A549 (cell line): Measurements from ENCODE around the gene RHBDD3. TPM values are rescaled to one million over a fixed set of nuclear protein-coding genes. Genes with fewer than 3 reads are reported as not detected.

Experiments used
- ATAC-seq, 2 experiments: fragments of 200-7000 bp in 1 of 2; fragments of >200 bp in 1 of 2; cut with Nextera tagmentation in 1 of 2; cut with Tn5 transposase in 1 of 2; 3 replicates each; pipeline versions ENCODE4 v1.8.0 to v1.9.1; 2018 to 2020; ENCODE audit warnings: mild to moderate bottlenecking in 1 of 2, moderate library complexity in 1 of 2
- CTCF ChIA-PET: fragments of 300-600 bp; sonication (Branson Sonifier 250); formaldehyde crosslinking; extraction: SDS; loops from one replicate; lab custom pipeline; 2021; ENCODE audit warnings: antibody characterized with exemption, inconsistent platforms; lab: Yijun Ruan, JAX
- POLR2A ChIA-PET: fragments of 350-600 bp; formaldehyde crosslinking; extraction: SDS; loops from one replicate; lab custom pipeline; 2021; ENCODE audit warnings: antibody characterized with exemption, inconsistent platforms; lab: Yijun Ruan, JAX
- DNase-seq, 2 experiments: peaks; one replicate each; pipeline versions ENCODE4 v3.0.0 to v3.0.0-alpha.2; 2011 to 2016; ENCODE audit warnings: low read depth in 1 of 2, low spot score in 1 of 2
- FAIRE-seq: peaks from 2 replicates; lab custom pipeline; 2011; peaks lifted over from hg19 to GRCh38; lab: Jason Lieb, UNC
- H3K27ac ChIP-seq, 2 experiments: fragments of >200 bp; sonication (Bioruptor Twin); formaldehyde crosslinking; 3 replicates each; pipeline ENCODE4 v1.5.1; 2016 to 2017
- H3K4me1 ChIP-seq: fragments of >200 bp; sonication (Bioruptor Twin); formaldehyde crosslinking; 3 replicates; pipeline ENCODE4 v1.6.1; 2016
- H3K4me2 ChIP-seq: fragments of >200 bp; sonication (Bioruptor Twin); formaldehyde crosslinking; 3 replicates; pipeline ENCODE4 v1.6.1; 2016
- H3K4me3 ChIP-seq: fragments of >200 bp; sonication (Bioruptor Twin); formaldehyde crosslinking; 3 replicates; pipeline ENCODE4 v1.5.1; 2016
- H3K9me3 ChIP-seq: fragments of >200 bp; sonication (Bioruptor Twin); formaldehyde crosslinking; 3 replicates; pipeline ENCODE4 v1.6.1; 2016
- CBX2 ChIP-seq: fragments of 200-600 bp; sonication (generic); IDR thresholded peaks from 2 replicates; pipeline ENCODE4 v1.6.1; 2016; ENCODE audit warnings: low read depth, mild to moderate bottlenecking, borderline replicate concordance
- CHD4 ChIP-seq: fragments of 200-600 bp; sonication (generic); IDR thresholded peaks from 2 replicates; pipeline ENCODE4 v1.6.1; 2016; ENCODE audit warnings: antibody characterized with exemption, mild to moderate bottlenecking, borderline replicate concordance
- FOSB ChIP-seq: fragments of 250-450 bp; sonication (Bioruptor Pico); IDR thresholded peaks from 2 replicates; pipeline ENCODE4 v1.5.0; 2020; ENCODE audit warnings: mild to moderate bottlenecking, moderate library complexity
- HOXB13 ChIP-seq: fragments of 250-450 bp; sonication (Bioruptor Pico); IDR thresholded peaks from 2 replicates; pipeline ENCODE4 v1.5.0; 2020; ENCODE audit warnings: low read depth, mild to moderate bottlenecking, moderate library complexity
- JUN ChIP-seq, 2 experiments: fragments of >200 bp; sonication (Bioruptor Twin); formaldehyde crosslinking; IDR thresholded peaks; 2 replicates in 1 of 2; 3 replicates in 1 of 2; pipeline ENCODE4 v1.6.1; 2016 to 2017
- JUNB ChIP-seq: fragments of >200 bp; sonication (Bioruptor Twin); formaldehyde crosslinking; IDR thresholded peaks from 2 replicates; pipeline ENCODE4 v1.6.1; 2016
- MAZ ChIP-seq: fragments of 150-350 bp; IDR thresholded peaks from 2 replicates; pipeline ENCODE4 v1.6.1; 2014; ENCODE audit warnings: antibody characterized with exemption, low read depth, low read length, borderline replicate concordance
- SMC3 ChIP-seq: fragments of >200 bp; sonication (Bioruptor Twin); formaldehyde crosslinking; IDR thresholded peaks from 3 replicates; pipeline ENCODE4 v1.6.1; 2018; ENCODE audit warnings: inconsistent platforms
- SREBF2 ChIP-seq: fragments of 450-650 bp; IDR thresholded peaks from 2 replicates; pipeline ENCODE4 v1.6.1; 2014; ENCODE audit warnings: mild to moderate bottlenecking, moderate library complexity
- TFCP2L1 ChIP-seq: fragments of 250-450 bp; sonication (Bioruptor Pico); IDR thresholded peaks from 2 replicates; pipeline ENCODE4 v1.5.0; 2021; ENCODE audit warnings: mild to moderate bottlenecking
- TP53 ChIP-seq: fragments of 250-450 bp; sonication (Bioruptor Pico); IDR thresholded peaks from 2 replicates; pipeline ENCODE4 v1.5.0; 2021; ENCODE audit warnings: mild to moderate bottlenecking, moderate library complexity
- ZFP36 ChIP-seq: fragments of 450-650 bp; IDR thresholded peaks from 2 replicates; pipeline ENCODE4 v1.6.1; 2014; ENCODE audit warnings: borderline replicate concordance; ENCODE audit not compliant: partially characterized antibody
- WGBS: methylation state at CpG from one replicate; pipeline ENCODE4 v1.1.6; 2017; ENCODE audit errors: missing lambda C conversion rate; 5-methylcytosine and 5-hydroxymethylcytosine counted together
- polyA plus RNA-seq, 4 experiments: library from polyadenylated mRNA; depleted of rRNA in 3 of 4; stranded (reverse); fragments of >200 nt; fragmentation: RNase III in 1 of 4; extraction: RNeasy Plus Mini Kit Qiagen cat#74134 plus additional on column Dnase treatment in 1 of 4; gene quantifications; 2 replicates in 3 of 4; 3 replicates in 1 of 4; pipeline ENCODE4 v1.2.3, GENCODE V29; 2011 to 2017
- TF ChIP-seq, protein P1 (sequence below): IDR thresholded peaks from 2 replicates; pipeline ENCODE4 v1.6.1; 2012
- TF ChIP-seq, protein P2 (sequence below): IDR thresholded peaks from 2 replicates; pipeline ENCODE4 v1.6.1; 2012; ENCODE audit warnings: low read depth, borderline replicate concordance
- TF ChIP-seq, protein P3 (sequence below): IDR thresholded peaks from 2 replicates; pipeline ENCODE4 v1.6.1; 2012
- TF ChIP-seq, protein P4 (sequence below): fragments of >200 bp; sonication (Bioruptor Twin); formaldehyde crosslinking; IDR thresholded peaks from 3 replicates; pipeline ENCODE4 v1.5.1; 2016
- TF ChIP-seq, protein P5 (sequence below): fragments of 250-450 bp; sonication (Bioruptor Pico); IDR thresholded peaks from 2 replicates; pipeline ENCODE4 v1.5.0; 2020; ENCODE audit warnings: low read depth, mild to moderate bottlenecking, moderate library complexity
- TF ChIP-seq, protein P6 (sequence below): fragments of 250-450 bp; sonication (Bioruptor Pico); IDR thresholded peaks from 2 replicates; pipeline ENCODE4 v1.5.0; 2021; ENCODE audit warnings: mild to moderate bottlenecking, moderate library complexity, borderline replicate concordance
- TF ChIP-seq, protein P7 (sequence below): fragments of 450-650 bp; IDR thresholded peaks from 2 replicates; pipeline ENCODE4 v1.6.1; 2014; ENCODE audit warnings: antibody characterized with exemption

The RHBDD3 gene
- polyA plus RNA-seq, 2 of the 4 experiments (the other 2 are of a cell fraction) = 10.2 to 20.8 TPM

DNA sequence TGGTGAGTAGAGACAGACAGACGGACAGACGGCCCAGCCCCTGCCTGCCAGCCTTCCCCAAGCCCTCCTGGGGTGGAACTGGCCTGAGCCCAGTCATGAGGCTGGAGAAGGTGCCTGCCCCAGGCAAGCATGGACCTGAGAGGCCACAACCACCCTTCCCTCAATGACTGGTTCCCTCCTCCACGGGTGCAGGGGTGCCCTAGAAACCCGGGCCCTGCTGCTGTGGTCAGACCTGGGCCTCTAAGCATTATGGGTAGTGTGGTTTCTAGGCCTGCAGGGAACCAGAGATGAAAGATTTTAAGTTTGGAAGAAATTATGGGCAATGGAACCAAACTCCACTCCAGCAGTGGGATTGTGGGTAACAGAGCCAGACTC lies 13.5 kb downstream of the RHBDD3 start:
- no peak for ATAC-seq
- CTCF ChIA-PET = interaction anchor here (1.6 to 4.5 kb wide), 2 partner anchors 9 to 11 kb away, joined by 5 to 42 read pairs; no protein-coding TSS in a partner anchor
- DNase-seq = no peak
- Histone ChIP-seq H3K4me3 (no peak overlapping the region), H3K4me1 (no peaks in the 10 kb centered on the region), H3K27ac (no peak overlapping the region), H3K4me2 (no peak overlapping the region), H3K9me3 (no peaks in the 10 kb centered on the region)
- WGBS = 50% methylated on average over 2 of the region's 4 CpGs
- TF ChIP-seq, protein P1, sequence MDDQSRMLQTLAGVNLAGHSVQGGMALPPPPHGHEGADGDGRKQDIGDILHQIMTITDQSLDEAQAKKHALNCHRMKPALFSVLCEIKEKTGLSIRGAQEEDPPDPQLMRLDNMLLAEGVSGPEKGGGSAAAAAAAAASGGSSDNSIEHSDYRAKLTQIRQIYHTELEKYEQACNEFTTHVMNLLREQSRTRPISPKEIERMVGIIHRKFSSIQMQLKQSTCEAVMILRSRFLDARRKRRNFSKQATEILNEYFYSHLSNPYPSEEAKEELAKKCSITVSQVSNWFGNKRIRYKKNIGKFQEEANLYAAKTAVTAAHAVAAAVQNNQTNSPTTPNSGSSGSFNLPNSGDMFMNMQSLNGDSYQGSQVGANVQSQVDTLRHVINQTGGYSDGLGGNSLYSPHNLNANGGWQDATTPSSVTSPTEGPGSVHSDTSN = no peak
- POLR2A ChIA-PET = no interaction called here
- FAIRE-seq = no peak

DNA sequence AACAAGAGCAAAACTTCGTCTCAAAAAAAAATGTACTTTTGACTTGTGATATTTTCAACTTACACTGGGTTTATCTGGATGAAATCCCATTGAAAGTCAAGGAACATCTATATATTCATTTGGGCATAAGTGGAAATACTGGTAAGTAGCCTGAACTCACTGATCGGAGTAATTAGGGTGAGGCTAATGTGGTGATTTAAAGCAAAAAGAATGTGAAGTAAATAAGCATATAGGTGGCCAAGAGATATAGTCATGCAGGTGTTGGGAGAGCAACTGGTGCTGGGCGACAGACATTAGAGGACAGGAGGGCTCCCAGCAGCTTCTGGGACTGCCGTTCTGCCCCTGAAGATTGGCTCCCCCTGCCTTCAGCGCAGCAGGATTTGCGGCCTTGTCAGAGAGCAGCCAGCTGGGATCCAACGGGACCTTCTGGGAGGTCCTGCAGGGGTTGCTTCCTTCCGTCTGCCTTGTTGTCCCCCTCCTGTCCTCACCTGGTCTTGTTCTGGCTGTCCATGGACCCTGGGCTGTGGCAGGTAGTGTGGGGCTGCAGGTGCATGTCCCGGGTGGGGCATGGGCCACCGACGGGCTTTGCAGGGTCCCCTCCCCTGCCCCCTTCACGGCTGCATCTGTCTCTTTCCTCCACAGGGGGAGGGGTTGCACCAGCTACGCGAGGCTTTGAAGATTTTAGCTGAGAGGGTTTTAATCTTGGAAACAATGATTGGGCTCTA lies 14.1 kb downstream of the RHBDD3 start:
- ATAC-seq = no peak
- H3K27ac ChIP-seq = no peak overlapping the region
- no peak overlapping the region for H3K4me2 ChIP-seq
- WGBS = 78% methylated on average over 8 of the region's 14 CpGs
- DNase-seq = no peak
- TF ChIP-seq TFCP2L1 (CRISPR knock-in tag) = no peak
- no peak for TF ChIP-seq FOSB (CRISPR knock-in tag)
- TF ChIP-seq CHD4 = no peak
- TF ChIP-seq, protein P2, sequence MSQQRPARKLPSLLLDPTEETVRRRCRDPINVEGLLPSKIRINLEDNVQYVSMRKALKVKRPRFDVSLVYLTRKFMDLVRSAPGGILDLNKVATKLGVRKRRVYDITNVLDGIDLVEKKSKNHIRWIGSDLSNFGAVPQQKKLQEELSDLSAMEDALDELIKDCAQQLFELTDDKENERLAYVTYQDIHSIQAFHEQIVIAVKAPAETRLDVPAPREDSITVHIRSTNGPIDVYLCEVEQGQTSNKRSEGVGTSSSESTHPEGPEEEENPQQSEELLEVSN = no peak
- no peak for FAIRE-seq
- ChIA-PET CTCF (interaction anchor here (1.6 to 4.5 kb wide), 2 partner anchors 8 to 10 kb away, joined by 5 to 42 read pairs; no protein-coding TSS in a partner anchor), POLR2A (no interaction called here)
- H3K4me1 ChIP-seq = no peaks in the 10 kb centered on the region
- no peaks in the 10 kb centered on the region for H3K9me3 ChIP-seq
- no peak overlapping the region for H3K4me3 ChIP-seq

DNA sequence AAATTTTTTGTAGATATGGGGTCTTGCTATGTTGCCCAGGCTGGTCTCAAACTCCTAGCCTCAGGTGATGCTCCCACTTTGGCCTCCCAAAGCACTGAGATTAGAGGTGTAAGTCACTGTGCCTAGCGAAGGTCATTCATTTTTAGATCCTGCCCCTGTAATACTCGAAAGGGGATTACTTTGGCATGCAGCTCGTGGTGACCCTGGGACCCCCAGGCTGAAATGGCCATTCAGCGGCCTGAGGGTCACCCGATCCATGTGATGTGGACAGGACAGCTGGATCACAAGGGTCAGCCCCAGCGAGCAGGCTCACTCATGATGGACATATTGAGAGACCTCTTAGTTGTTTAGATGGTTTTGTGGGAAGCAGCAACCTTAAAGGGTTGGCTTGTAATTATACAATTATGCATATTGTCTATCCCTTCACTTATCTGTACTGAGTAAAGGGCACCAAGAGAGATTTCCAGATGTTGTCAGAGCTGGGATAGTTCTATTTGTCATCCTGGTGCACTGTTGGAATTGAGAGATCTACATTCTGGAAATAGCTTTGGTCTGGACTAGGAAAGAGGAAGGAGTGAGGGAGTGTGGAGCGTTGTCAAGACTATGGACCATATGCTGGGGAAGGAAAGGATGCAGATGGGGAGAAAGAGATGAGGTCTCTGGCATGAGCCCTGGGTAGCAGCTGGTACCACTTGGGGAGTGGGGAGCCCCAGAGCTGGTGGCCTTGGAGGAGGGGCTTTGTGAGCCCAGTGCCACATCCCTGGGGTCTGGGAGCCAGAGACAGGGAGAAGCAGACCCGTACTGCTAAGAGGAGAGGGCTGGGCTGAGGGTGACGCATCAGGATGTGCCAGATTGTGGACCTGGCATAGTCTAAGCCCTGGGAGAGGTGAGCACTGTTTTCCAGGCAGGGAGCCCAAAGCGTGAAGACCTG lies 15.5 kb downstream of the RHBDD3 start:
- no peaks in the 10 kb centered on the region for H3K4me1 ChIP-seq
- no peaks in the 10 kb centered on the region for H3K9me3 ChIP-seq
- TF ChIP-seq CHD4 (no peak), ZFP36 (no peak)
- TF ChIP-seq, protein P3, sequence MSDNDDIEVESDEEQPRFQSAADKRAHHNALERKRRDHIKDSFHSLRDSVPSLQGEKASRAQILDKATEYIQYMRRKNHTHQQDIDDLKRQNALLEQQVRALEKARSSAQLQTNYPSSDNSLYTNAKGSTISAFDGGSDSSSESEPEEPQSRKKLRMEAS = no peak
- TF ChIP-seq, all 56 proteins: peak for 0
- ChIA-PET POLR2A (no interaction called here), CTCF (interaction anchor here (0.9 to 1.3 kb wide), 3 partner anchors 9 to 98 kb away, joined by 3 to 4 read pairs (median 3); no protein-coding TSS in a partner anchor)
- DNase-seq = no peak
- H3K27ac ChIP-seq = no peak overlapping the region
- WGBS = 50% methylated on average over 9 of the region's 10 CpGs
- no peak for ATAC-seq
- H3K4me3 ChIP-seq = no peak overlapping the region
- no peak overlapping the region for H3K4me2 ChIP-seq
- no peak for FAIRE-seq

DNA sequence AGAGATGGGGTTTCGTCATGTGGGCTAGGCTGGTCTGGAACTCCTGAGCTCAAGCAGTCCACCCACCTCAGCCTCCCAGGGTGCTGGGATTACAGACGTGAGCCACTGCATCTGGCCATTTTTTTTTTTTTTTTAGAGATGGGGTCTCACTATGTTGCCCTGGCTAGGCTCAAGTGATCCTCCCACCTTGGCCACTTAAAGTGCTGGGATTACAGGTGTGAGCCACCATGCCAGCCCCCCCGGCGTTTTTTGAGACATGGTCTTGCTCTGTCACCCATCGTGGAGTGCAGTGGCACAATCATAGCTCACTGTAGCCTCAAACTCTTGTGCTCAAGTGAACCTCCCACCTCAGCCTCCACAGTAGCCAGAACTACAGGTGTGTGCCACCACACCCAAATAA lies 16.5 kb downstream of the RHBDD3 start:
- no peak for ATAC-seq
- 34% methylated on average over 5 of the region's 5 CpGs for WGBS
- DNase-seq = no peak

More for the DNA sequence above, 16.5 kb downstream of the RHBDD3 start:
- CTCF ChIA-PET = interaction anchor here (1.1 to 1.3 kb wide), 2 partner anchors 49 to 97 kb away, joined by 3 to 4 read pairs; no protein-coding TSS in a partner anchor
- Histone ChIP-seq H3K4me2 (no peak overlapping the region), H3K4me1 (no peaks in the 10 kb centered on the region), H3K9me3 (no peaks in the 10 kb centered on the region), H3K4me3 (no peak overlapping the region), H3K27ac (no peak overlapping the region)
- TF ChIP-seq SMC3 = no peak
- TF ChIP-seq MAZ = no peak
- no peak for TF ChIP-seq JUN (IDR thresholded peaks at IDR 0.05)
- no peak for TF ChIP-seq SREBF2
- TF ChIP-seq HOXB13 (CRISPR knock-in tag) = no peak
- no peak for TF ChIP-seq TP53 (CRISPR knock-in tag)
- TF ChIP-seq, protein P4, sequence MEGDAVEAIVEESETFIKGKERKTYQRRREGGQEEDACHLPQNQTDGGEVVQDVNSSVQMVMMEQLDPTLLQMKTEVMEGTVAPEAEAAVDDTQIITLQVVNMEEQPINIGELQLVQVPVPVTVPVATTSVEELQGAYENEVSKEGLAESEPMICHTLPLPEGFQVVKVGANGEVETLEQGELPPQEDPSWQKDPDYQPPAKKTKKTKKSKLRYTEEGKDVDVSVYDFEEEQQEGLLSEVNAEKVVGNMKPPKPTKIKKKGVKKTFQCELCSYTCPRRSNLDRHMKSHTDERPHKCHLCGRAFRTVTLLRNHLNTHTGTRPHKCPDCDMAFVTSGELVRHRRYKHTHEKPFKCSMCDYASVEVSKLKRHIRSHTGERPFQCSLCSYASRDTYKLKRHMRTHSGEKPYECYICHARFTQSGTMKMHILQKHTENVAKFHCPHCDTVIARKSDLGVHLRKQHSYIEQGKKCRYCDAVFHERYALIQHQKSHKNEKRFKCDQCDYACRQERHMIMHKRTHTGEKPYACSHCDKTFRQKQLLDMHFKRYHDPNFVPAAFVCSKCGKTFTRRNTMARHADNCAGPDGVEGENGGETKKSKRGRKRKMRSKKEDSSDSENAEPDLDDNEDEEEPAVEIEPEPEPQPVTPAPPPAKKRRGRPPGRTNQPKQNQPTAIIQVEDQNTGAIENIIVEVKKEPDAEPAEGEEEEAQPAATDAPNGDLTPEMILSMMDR = no peak
- TF ChIP-seq, protein P5, sequence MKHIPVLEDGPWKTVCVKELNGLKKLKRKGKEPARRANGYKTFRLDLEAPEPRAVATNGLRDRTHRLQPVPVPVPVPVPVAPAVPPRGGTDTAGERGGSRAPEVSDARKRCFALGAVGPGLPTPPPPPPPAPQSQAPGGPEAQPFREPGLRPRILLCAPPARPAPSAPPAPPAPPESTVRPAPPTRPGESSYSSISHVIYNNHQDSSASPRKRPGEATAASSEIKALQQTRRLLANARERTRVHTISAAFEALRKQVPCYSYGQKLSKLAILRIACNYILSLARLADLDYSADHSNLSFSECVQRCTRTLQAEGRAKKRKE (CRISPR knock-in tag) = no peak
- TF ChIP-seq CBX2 = no peak
- TF ChIP-seq JUNB = no peak
- TF ChIP-seq, protein P6, sequence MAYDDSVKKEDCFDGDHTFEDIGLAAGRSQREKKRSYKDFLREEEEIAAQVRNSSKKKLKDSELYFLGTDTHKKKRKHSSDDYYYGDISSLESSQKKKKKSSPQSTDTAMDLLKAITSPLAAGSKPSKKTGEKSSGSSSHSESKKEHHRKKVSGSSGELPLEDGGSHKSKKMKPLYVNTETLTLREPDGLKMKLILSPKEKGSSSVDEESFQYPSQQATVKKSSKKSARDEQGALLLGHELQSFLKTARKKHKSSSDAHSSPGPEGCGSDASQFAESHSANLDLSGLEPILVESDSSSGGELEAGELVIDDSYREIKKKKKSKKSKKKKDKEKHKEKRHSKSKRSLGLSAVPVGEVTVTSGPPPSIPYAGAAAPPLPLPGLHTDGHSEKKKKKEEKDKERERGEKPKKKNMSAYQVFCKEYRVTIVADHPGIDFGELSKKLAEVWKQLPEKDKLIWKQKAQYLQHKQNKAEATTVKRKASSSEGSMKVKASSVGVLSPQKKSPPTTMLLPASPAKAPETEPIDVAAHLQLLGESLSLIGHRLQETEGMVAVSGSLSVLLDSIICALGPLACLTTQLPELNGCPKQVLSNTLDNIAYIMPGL = no peak
- TF ChIP-seq, protein P7, sequence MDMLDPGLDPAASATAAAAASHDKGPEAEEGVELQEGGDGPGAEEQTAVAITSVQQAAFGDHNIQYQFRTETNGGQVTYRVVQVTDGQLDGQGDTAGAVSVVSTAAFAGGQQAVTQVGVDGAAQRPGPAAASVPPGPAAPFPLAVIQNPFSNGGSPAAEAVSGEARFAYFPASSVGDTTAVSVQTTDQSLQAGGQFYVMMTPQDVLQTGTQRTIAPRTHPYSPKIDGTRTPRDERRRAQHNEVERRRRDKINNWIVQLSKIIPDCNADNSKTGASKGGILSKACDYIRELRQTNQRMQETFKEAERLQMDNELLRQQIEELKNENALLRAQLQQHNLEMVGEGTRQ = no peak
- POLR2A ChIA-PET = no interaction called here
- no peak for FAIRE-seq
